SK-N-SH (cell line): ENCODE results near the gene GPR183. TPM values are rescaled to one million over a fixed set of nuclear protein-coding genes. Genes with fewer than 3 reads are reported as not detected.

ENCODE experiments used
- CTCF ChIA-PET: fragments of 300-600, 350-600 bp; formaldehyde crosslinking; extraction: SDS; loops from one replicate; lab custom pipeline; 2021; lab: Yijun Ruan, JAX
- POLR2A ChIA-PET: fragments of 350-600 bp; sonication (Branson Sonifier 250); formaldehyde crosslinking; extraction: SDS; loops from one replicate; lab custom pipeline; 2020; ENCODE audit warnings: antibody characterized with exemption, inconsistent platforms; lab: Yijun Ruan, JAX
- DNase-seq: peaks from one replicate; pipeline ENCODE4 v3.0.0; 2012
- H2AFZ ChIP-seq: fragments of 200-600 bp; sonication (generic); 2 replicates; pipeline ENCODE4 v1.8.1; 2016; ENCODE audit warnings: antibody characterized with exemption, mild to moderate bottlenecking, low read depth
- H3F3A ChIP-seq: fragments of 200-600 bp; sonication (generic); replicated peaks from 2 replicates; pipeline ENCODE3; 2016; ENCODE audit warnings: antibody characterized with exemption, mild to moderate bottlenecking; ENCODE audit not compliant: insufficient read depth
- H3K27ac ChIP-seq, 2 experiments: fragments of 200-500 bp in 1 of 2; fragments of 200-600 bp in 1 of 2; sonication (Bioruptor generic) in 1 of 2; sonication (generic), shearing (Covaris generic) in 1 of 2; 2 replicates each; pipeline versions ENCODE4 v1.5.1 to v1.6.1; 2014 to 2016; ENCODE audit warnings: low read depth in 2 of 2, inconsistent platforms in 1 of 2, low read length in 1 of 2, mild to moderate bottlenecking in 1 of 2, mixed read lengths in 1 of 2
- H3K27me3 ChIP-seq: fragments of 200-600 bp; sonication (generic), shearing (Covaris generic); 2 replicates; pipeline ENCODE4 v1.6.1; 2016; ENCODE audit warnings: mixed run types; ENCODE audit not compliant: insufficient read depth
- H3K36me3 ChIP-seq, 2 experiments: fragments of 200-500 bp in 1 of 2; fragments of 200-600 bp in 1 of 2; sonication (Bioruptor generic) in 1 of 2; sonication (generic) in 1 of 2; replicated peaks in 1 of 2; 2 replicates each; pipeline versions ENCODE3 to v1.5.1; 2014 to 2016; ENCODE audit warnings: low read length in 1 of 2, mild to moderate bottlenecking in 1 of 2; ENCODE audit not compliant: insufficient read depth in 2 of 2, control insufficient read depth in 1 of 2
- H3K4me1 ChIP-seq, 2 experiments: fragments of 200-500 bp in 1 of 2; fragments of 200-600 bp in 1 of 2; sonication (Bioruptor generic) in 1 of 2; sonication (generic), shearing (Covaris generic) in 1 of 2; 2 replicates each; pipeline versions ENCODE4 v1.5.1 to v1.6.1; 2014 to 2016; ENCODE audit warnings: low read depth in 1 of 2, low read length in 1 of 2, mixed run types in 1 of 2; ENCODE audit not compliant: insufficient read depth in 2 of 2, control insufficient read depth in 1 of 2
- H3K4me2 ChIP-seq: fragments of 200-600 bp; sonication (generic), shearing (Covaris generic); 2 replicates; pipeline ENCODE4 v1.6.1; 2017; ENCODE audit warnings: mixed run types
- H3K4me3 ChIP-seq, 2 experiments: fragments of 200-500 bp in 1 of 2; fragments of 200-600 bp in 1 of 2; sonication (Bioruptor generic) in 1 of 2; sonication (generic), shearing (Covaris generic) in 1 of 2; 2 replicates each; pipeline versions ENCODE4 v1.5.1 to v1.8.1; 2014 to 2016; ENCODE audit warnings: low read depth in 2 of 2, inconsistent platforms in 1 of 2, low read length in 1 of 2, mild to moderate bottlenecking in 1 of 2, mixed read lengths in 1 of 2, moderate library complexity in 1 of 2
- H3K79me2 ChIP-seq: fragments of 200-600 bp; sonication (generic); 2 replicates; pipeline ENCODE4 v1.8.1; 2017; ENCODE audit warnings: mild to moderate bottlenecking; ENCODE audit not compliant: insufficient read depth
- H3K9ac ChIP-seq: fragments of 200-600 bp; sonication (generic); 2 replicates; pipeline ENCODE4 v1.6.1; 2017; ENCODE audit warnings: mixed run types
- H3K9me2 ChIP-seq: fragments of 200-600 bp; sonication (generic); 2 replicates; pipeline ENCODE4 v1.6.1; 2017; ENCODE audit warnings: mixed run types
- H3K9me3 ChIP-seq: fragments of 200-600 bp; sonication (generic); 2 replicates; pipeline ENCODE4 v1.6.1; 2017; ENCODE audit warnings: mixed run types, mild to moderate bottlenecking, moderate library complexity
- H4K20me1 ChIP-seq: fragments of 200-600 bp; sonication (generic); 2 replicates; pipeline ENCODE4 v1.6.1; 2017; ENCODE audit warnings: mild to moderate bottlenecking, mixed run types; ENCODE audit not compliant: insufficient read depth
- CTCF ChIP-seq: fragments of 200-600 bp; sonication (generic); IDR thresholded peaks from 2 replicates; pipeline ENCODE4 v1.6.1; 2017; ENCODE audit warnings: antibody characterized with exemption, mild to moderate bottlenecking, moderate library complexity
- EZH2phosphoT487 ChIP-seq: fragments of 200-600 bp; sonication (generic); IDR thresholded peaks from 2 replicates; pipeline ENCODE4 v1.6.1; 2017; ENCODE audit warnings: low read depth, mixed run types, mild to moderate bottlenecking, antibody characterized with exemption, moderate library complexity, borderline replicate concordance
- FOSL2 ChIP-seq: IDR thresholded peaks from 2 replicates; pipeline ENCODE4 v1.4.0; 2012; ENCODE audit warnings: low read depth, mild to moderate bottlenecking, moderate library complexity, borderline replicate concordance
- FOXJ3 ChIP-seq: sonication (generic); formaldehyde crosslinking; IDR thresholded peaks from 2 replicates; pipeline ENCODE4 v1.5.1; 2020; ENCODE audit warnings: mild to moderate bottlenecking, missing genetic modification reagents
- GABPA ChIP-seq: IDR thresholded peaks from 2 replicates; pipeline ENCODE4 v1.4.0; 2012; ENCODE audit warnings: low read depth, mild to moderate bottlenecking
- IRF3 ChIP-seq: fragments of 150-350 bp; IDR thresholded peaks from 2 replicates; pipeline ENCODE4 v1.6.1; 2016; ENCODE audit warnings: mild to moderate bottlenecking, low read depth, low read length
- JUND ChIP-seq: IDR thresholded peaks from 2 replicates; pipeline ENCODE4 v1.4.0; 2012
- MAX ChIP-seq: IDR thresholded peaks from 2 replicates; pipeline ENCODE4 v1.4.0; 2012; ENCODE audit warnings: low read depth
- MEF2A ChIP-seq: IDR thresholded peaks from 2 replicates; pipeline ENCODE4 v1.4.0; 2012; ENCODE audit warnings: low read depth, borderline replicate concordance
- MXI1 ChIP-seq: IDR thresholded peaks from 2 replicates; pipeline ENCODE4 v1.6.1; 2012; ENCODE audit warnings: mild to moderate bottlenecking, low read depth, low read length, improper control_type of control experiment
- PBX3 ChIP-seq: IDR thresholded peaks from 2 replicates; pipeline ENCODE4; 2012
- POLR2AphosphoS5 ChIP-seq: IDR thresholded peaks from 2 replicates; pipeline ENCODE4 v1.6.1; 2012; ENCODE audit warnings: low read depth, low read length
- RFX5 ChIP-seq: IDR thresholded peaks from 2 replicates; pipeline ENCODE4 v1.6.1; 2012; ENCODE audit warnings: mild to moderate bottlenecking, improper control_type of control experiment, low read length
- TAF1 ChIP-seq: IDR thresholded peaks from 2 replicates; pipeline ENCODE4 v1.6.1; 2012; ENCODE audit warnings: low read depth, mild to moderate bottlenecking, low read length, moderate library complexity, borderline replicate concordance
- TCF12 ChIP-seq: IDR thresholded peaks from 2 replicates; pipeline ENCODE4 v1.4.0; 2012
- TEAD4 ChIP-seq: IDR thresholded peaks from 2 replicates; pipeline ENCODE4 v1.4.0; 2012; ENCODE audit warnings: mild to moderate bottlenecking, borderline replicate concordance; ENCODE audit not compliant: insufficient read depth
- USF2 ChIP-seq: fragments of 150-350 bp; IDR thresholded peaks from 2 replicates; pipeline ENCODE4 v1.6.1; 2017; ENCODE audit warnings: antibody characterized with exemption, low read length, low read depth, borderline replicate concordance
- ZBTB33 ChIP-seq: IDR thresholded peaks from 2 replicates; pipeline ENCODE4 v1.4.0; 2012; ENCODE audit warnings: low read depth, borderline replicate concordance
- WGBS: methylation state at CpG from one replicate; pipeline ENCODE4 v1.1.6; 2017; ENCODE audit warnings: low lambda C conversion rate; 5-methylcytosine and 5-hydroxymethylcytosine counted together
- polyA plus RNA-seq, 3 experiments: library from polyadenylated mRNA; depleted of rRNA; stranded (reverse); fragments of >200 nt; gene quantifications; 2 replicates each; pipeline ENCODE4 v1.2.3, GENCODE V29; 2012

The GPR183 gene
- polyA plus RNA-seq, 1 of the 3 experiments (the other 2 are of a cell fraction) = 0.07 TPM

- POLR2A ChIA-PET = no interaction called here
- 96% methylated on average over 2 of the region's 2 CpGs for WGBS
- no peaks in the 10 kb centered on the region for H3K36me3 ChIP-seq
- no peaks in the 10 kb centered on the region for H3K9me2 ChIP-seq
- no peaks in the 10 kb centered on the region for H4K20me1 ChIP-seq
- no peak overlapping the region for H3K27ac ChIP-seq
- no peak for DNase-seq
- peaks cover 0 to 10% of the 10 kb centered on the region in 2 experiments; a peak in 2 of 4 replicates for H3K4me1 ChIP-seq
- CTCF ChIA-PET = interaction anchor here (1.4 to 1.6 kb wide), 3 partner anchors 10 to 159 kb away, joined by 4 to 5 read pairs (median 5); no protein-coding TSS in a partner anchor
- no peak overlapping the region for H3K4me2 ChIP-seq
- H3K9ac ChIP-seq = no peak overlapping the region
- no peak overlapping the region for H2AFZ ChIP-seq
- H3F3A ChIP-seq = no peaks in the 10 kb centered on the region
- no peaks in the 10 kb centered on the region for H3K27me3 ChIP-seq
- no peaks in the 10 kb centered on the region for H3K9me3 ChIP-seq
- H3K4me3 ChIP-seq = no peak overlapping the region
- no peak for TF ChIP-seq FOSL2
- TF ChIP-seq RFX5 = no peak
- no peak for TF ChIP-seq FOXJ3 (CRISPR knock-in tag)
- no peak for TF ChIP-seq JUND
- no peak for TF ChIP-seq MAX
- no peak for TF ChIP-seq TCF12
- TF ChIP-seq ZBTB33 = no peak
- no peak for TF ChIP-seq POLR2AphosphoS5
- no peak for TF ChIP-seq IRF3
- TF ChIP-seq TAF1 = no peak
- TF ChIP-seq GABPA = no peak
- no peak for TF ChIP-seq CTCF
- no peak for TF ChIP-seq EZH2phosphoT487
- TF ChIP-seq USF2 = no peak
- TF ChIP-seq MXI1 = no peak
- TF ChIP-seq PBX3 = no peak
- TF ChIP-seq MEF2A = no peak
- TF ChIP-seq TEAD4 = no peak
- H3K79me2 ChIP-seq = no peaks in the 10 kb centered on the region
Observed at GRCh38 chr13:99335087-99335486, 27.9 kb upstream of the GPR183 start.
